Measurements from ENCODE around the gene RILP. TPM values are rescaled to one million over a fixed set of nuclear protein-coding genes. Genes with fewer than 3 reads are reported as not detected.

The RILP gene
- total RNA-seq, 2 donors from 2014 or later = 16.1 to 38.9 TPM

GRCh38 chr17:1597861-1598342, 51.8 kb downstream of the RILP start:
- H3K27me3 ChIP-seq (replicated peaks; ENCODE audit: insufficient read depth) = no peaks in the 10 kb centered on the region
- ATAC-seq (ENCODE audit: insufficient number of reproducible peaks, low FRiP score, low read depth) (no peak), DNase-seq (ENCODE audit: low spot score) (no peak)
- peaks cover 8 to 12% of the 10 kb centered on the region in 2 donors for H3K4me1 ChIP-seq (ENCODE audit: control insufficient read depth in 1 of 2, low read depth in 2 of 2)
- no peaks in the 10 kb centered on the region for H3K9me3 ChIP-seq
- no peak overlapping the region for H3K27ac ChIP-seq
- no peak overlapping the region for H3K4me3 ChIP-seq
- no peaks in the 10 kb centered on the region for H3K36me3 ChIP-seq
- no peak for TF ChIP-seq CTCF (IDR thresholded peaks at IDR 0.05)

Other genes with a start within 250 kb of the RILP start
- gene YWHAE, start 249.6 kb downstream of the RILP start, total RNA-seq = 100 to 1,000 TPM; 178 to 593 TPM
- 10 to 100 TPM; 48.3 to 76.0 TPM for gene CRK, start 193.6 kb downstream of the RILP start, total RNA-seq
- gene MYO1C, start 157.2 kb downstream of the RILP start, total RNA-seq = 100 to 1,000 TPM; 160 to 226 TPM
- gene INPP5K, start 133.3 kb downstream of the RILP start, total RNA-seq = 10 to 100 TPM; 78.7 to 95.3 TPM
- gene PITPNA, start 87.1 kb downstream of the RILP start, total RNA-seq = 10 to 100 TPM; 33.8 to 39.4 TPM
- 10 to 100 TPM; 21.1 to 21.9 TPM for gene SLC43A2, start 21.0 kb downstream of the RILP start, total RNA-seq
- 10 to 100 TPM; 17.6 to 19.1 TPM for gene SCARF1, start 4.1 kb downstream of the RILP start, total RNA-seq
- gene PRPF8, start 35.0 kb upstream of the RILP start, total RNA-seq = 100 to 1,000 TPM; 184 to 186 TPM
- gene TLCD2, start 60.5 kb upstream of the RILP start, total RNA-seq = 1 to 10 TPM; 7.3 to 8.3 TPM
- 10 to 100 TPM; 32.7 to 41.8 TPM for gene WDR81, start 74.8 kb upstream of the RILP start, total RNA-seq
- 1 to 10 TPM; 5.0 to 9.8 TPM for gene SERPINF2, start 93.0 kb upstream of the RILP start, total RNA-seq
- 100 to 1,000 TPM; 385 to 608 TPM for gene SERPINF1, start 112.2 kb upstream of the RILP start, total RNA-seq
- gene SMYD4, start 180.0 kb upstream of the RILP start, total RNA-seq = 10 to 100 TPM; 12.6 to 13.3 TPM
- gene RPA1, start 180.1 kb upstream of the RILP start, total RNA-seq = 10 to 100 TPM; 15.4 to 40.0 TPM

All from thoracic aorta (tissue), 2 donors.